Astrocyte (in vitro differentiated cells and primary cell): Measurements from ENCODE around the gene TNRC6A. TPM values are rescaled to one million over a fixed set of nuclear protein-coding genes. Genes with fewer than 3 reads are reported as not detected.

ENCODE experiments used
- DNase-seq: peaks from one replicate; pipeline ENCODE4 v3.0.0-alpha.2; 2010; ENCODE audit warnings: low read depth
- FAIRE-seq: peaks from 2 replicates; lab custom pipeline; 2011; peaks lifted over from hg19 to GRCh38; lab: Jason Lieb, UNC
- H2AFZ ChIP-seq: 2 replicates; pipeline ENCODE4 v1.6.0; 2012; ENCODE audit warnings: low read depth, low read length, inconsistent platforms
- H3K27ac ChIP-seq: 2 replicates; pipeline ENCODE4 v1.5.1; 2011; ENCODE audit warnings: low read depth, low read length, inconsistent platforms
- H3K27me3 ChIP-seq: 2 replicates; pipeline ENCODE4 v1.6.0; 2011; ENCODE audit warnings: low read length, inconsistent platforms; ENCODE audit not compliant: insufficient read depth
- H3K36me3 ChIP-seq: 2 replicates; pipeline ENCODE4 v1.5.1; 2011; ENCODE audit warnings: low read length, inconsistent platforms; ENCODE audit not compliant: insufficient read depth
- H3K4me1 ChIP-seq: 2 replicates; pipeline ENCODE4 v1.5.1; 2011; ENCODE audit warnings: low read length, inconsistent platforms; ENCODE audit not compliant: insufficient read depth
- H3K4me2 ChIP-seq: 2 replicates; pipeline ENCODE4 v1.6.0; 2012; ENCODE audit warnings: low read length, inconsistent platforms
- H3K4me3 ChIP-seq: 2 replicates; pipeline ENCODE4 v1.5.1; 2011; ENCODE audit warnings: low read depth, mild to moderate bottlenecking, low read length, inconsistent platforms; ENCODE audit not compliant: insufficient read depth
- H3K79me2 ChIP-seq: 2 replicates; pipeline ENCODE4 v1.6.0; 2012; ENCODE audit warnings: mild to moderate bottlenecking, low read length, inconsistent platforms; ENCODE audit not compliant: insufficient read depth
- H3K9ac ChIP-seq: 2 replicates; pipeline ENCODE4 v1.6.0; 2012; ENCODE audit warnings: mild to moderate bottlenecking, low read length, inconsistent platforms
- H3K9me3 ChIP-seq: 2 replicates; pipeline ENCODE4 v1.5.1; 2012; ENCODE audit warnings: low read depth, mild to moderate bottlenecking, low read length, inconsistent platforms; ENCODE audit not compliant: insufficient read depth
- H4K20me1 ChIP-seq: 2 replicates; pipeline ENCODE4 v1.6.0; 2012; ENCODE audit warnings: low read length, inconsistent platforms; ENCODE audit not compliant: insufficient read depth
- H3K27ac Mint-ChIP-seq: one replicate; pipeline ENCODE4 v1.8.0; 2021; ENCODE audit warnings: mild to moderate bottlenecking, mixed read lengths; ENCODE audit not compliant: unreplicated experiment
- H3K27me3 Mint-ChIP-seq: one replicate; pipeline ENCODE4 v1.8.0; 2021; ENCODE audit warnings: low read depth, mixed read lengths; ENCODE audit not compliant: unreplicated experiment
- H3K36me3 Mint-ChIP-seq: one replicate; pipeline ENCODE4 v1.8.0; 2021; ENCODE audit warnings: low read depth, mixed read lengths; ENCODE audit not compliant: unreplicated experiment
- H3K4me1 Mint-ChIP-seq: one replicate; pipeline ENCODE4 v1.8.0; 2021; ENCODE audit warnings: low read depth, mixed read lengths; ENCODE audit not compliant: unreplicated experiment
- H3K4me3 Mint-ChIP-seq: one replicate; pipeline ENCODE4 v1.8.0; 2021; ENCODE audit warnings: mild to moderate bottlenecking, moderate library complexity, mixed read lengths; ENCODE audit not compliant: unreplicated experiment
- H3K9me3 Mint-ChIP-seq: one replicate; pipeline ENCODE4 v1.8.0; 2021; ENCODE audit warnings: mild to moderate bottlenecking, mixed read lengths; ENCODE audit not compliant: unreplicated experiment
- CTCF ChIP-seq: IDR thresholded peaks from 2 replicates; pipeline ENCODE4 v1.5.1; 2011; ENCODE audit warnings: low read depth, mild to moderate bottlenecking, inconsistent platforms, low read length, moderate library complexity; ENCODE audit not compliant: insufficient read depth
- EZH2 ChIP-seq: IDR thresholded peaks from 2 replicates; pipeline ENCODE4 v1.6.1; 2012; ENCODE audit warnings: mild to moderate bottlenecking, low read length, inconsistent platforms; ENCODE audit not compliant: insufficient read depth
- total RNA-seq: library from RNA; stranded (reverse); gene quantifications from 2 replicates; pipeline ENCODE4 v1.2.1, GENCODE V29; 2021

TNRC6A gene
- total RNA-seq, 1 donor from 2014 or later: 51.1 TPM

- Histone ChIP-seq H3K79me2 (peaks cover 7% of the 10 kb centered on the region), H2AFZ (no peak overlapping the region), H3K4me3 (no peak overlapping the region), H4K20me1 (peaks cover 44% of the 10 kb centered on the region), H3K27me3 (no peaks in the 10 kb centered on the region), H3K36me3 (peaks cover 71% of the 10 kb centered on the region), H3K27ac (no peak overlapping the region), H3K9ac (no peak overlapping the region), H3K9me3 (no peaks in the 10 kb centered on the region), H3K4me1 (no peaks in the 10 kb centered on the region), H3K4me2 (no peak overlapping the region)
- no peak for FAIRE-seq
- Mint-ChIP-seq H3K36me3 (peaks cover 21% of the 10 kb centered on the region), H3K4me3 (no peak overlapping the region), H3K27me3 (no peaks in the 10 kb centered on the region), H3K9me3 (no peaks in the 10 kb centered on the region), H3K27ac (no peak overlapping the region), H3K4me1 (no peaks in the 10 kb centered on the region)
- no peak for TF ChIP-seq EZH2
- no peak for TF ChIP-seq CTCF
- DNase-seq: no peak
Measured at GRCh38 chr16:24816688-24817087, 87.2 kb downstream of the TNRC6A start.

- H3K27ac ChIP-seq: no peak overlapping the region
- TF ChIP-seq EZH2 (no peak), CTCF (no peak)
- DNase-seq (no peak), FAIRE-seq (no peak)
- H3K4me3 ChIP-seq: no peak overlapping the region
- Mint-ChIP-seq H3K27me3 (no peaks in the 10 kb centered on the region), H3K4me1 (no peaks in the 10 kb centered on the region), H3K9me3 (no peaks in the 10 kb centered on the region), H3K36me3 (peaks cover 31% of the 10 kb centered on the region), H3K4me3 (no peak overlapping the region), H3K27ac (no peak overlapping the region)
- no peaks in the 10 kb centered on the region for H3K9me3 ChIP-seq
- peaks cover 62% of the 10 kb centered on the region for H3K36me3 ChIP-seq
- H4K20me1 ChIP-seq: peaks cover 45% of the 10 kb centered on the region
- no peak overlapping the region for H3K9ac ChIP-seq
- H2AFZ ChIP-seq: no peak overlapping the region
- no peak overlapping the region for H3K4me2 ChIP-seq
- no peaks in the 10 kb centered on the region for H3K79me2 ChIP-seq
- no peaks in the 10 kb centered on the region for H3K4me1 ChIP-seq
- H3K27me3 ChIP-seq: no peaks in the 10 kb centered on the region
Measured at GRCh38 chr16:24819462-24820040, 90.1 kb downstream of the TNRC6A start.

GRCh38 chr16:24820522-24820921 is 91.1 kb downstream of the TNRC6A start:
- H3K9me3 ChIP-seq: no peaks in the 10 kb centered on the region
- Mint-ChIP-seq H3K36me3 (peaks cover 29% of the 10 kb centered on the region), H3K4me1 (no peaks in the 10 kb centered on the region), H3K9me3 (no peaks in the 10 kb centered on the region), H3K27me3 (no peaks in the 10 kb centered on the region), H3K4me3 (no peak overlapping the region), H3K27ac (no peak overlapping the region)
- no peaks in the 10 kb centered on the region for H3K4me1 ChIP-seq
- H3K4me3 ChIP-seq: no peak overlapping the region
- peaks cover 47% of the 10 kb centered on the region for H4K20me1 ChIP-seq
- no peak for TF ChIP-seq CTCF
- no peak for TF ChIP-seq EZH2
- H2AFZ ChIP-seq: no peak overlapping the region
- H3K27me3 ChIP-seq: no peaks in the 10 kb centered on the region
- no peaks in the 10 kb centered on the region for H3K79me2 ChIP-seq
- H3K27ac ChIP-seq: no peak overlapping the region
- FAIRE-seq (no peak), DNase-seq (no peak)
- H3K9ac ChIP-seq: no peak overlapping the region
- H3K36me3 ChIP-seq: peaks cover 59% of the 10 kb centered on the region
- no peak overlapping the region for H3K4me2 ChIP-seq
